GM06990 (cell line): ENCODE results near the gene MAML3.

Source experiments
- DNase-seq: peaks from one replicate; pipeline ENCODE4 v3.0.0-alpha.2; 2011; ENCODE audit not compliant: insufficient read length; ENCODE audit errors: extremely low read depth
- H3K27me3 ChIP-seq: replicated peaks from 2 replicates; pipeline ENCODE4 v1.6.0; 2011; ENCODE audit warnings: low read length; ENCODE audit not compliant: control insufficient read depth, insufficient read depth
- H3K36me3 ChIP-seq: 2 replicates; pipeline ENCODE4 v1.5.1; 2011; ENCODE audit warnings: low read length; ENCODE audit not compliant: control insufficient read depth, insufficient read depth
- H3K4me3 ChIP-seq: replicated peaks from 2 replicates; pipeline ENCODE4 v1.5.1; 2011; ENCODE audit warnings: low read depth, mild to moderate bottlenecking, control low read depth, low read length
- TF ChIP-seq, protein P1 (sequence below): IDR thresholded peaks from 2 replicates; pipeline ENCODE4 v1.5.1; 2011; ENCODE audit warnings: low read length, control low read depth, mild to moderate bottlenecking, inconsistent platforms; ENCODE audit not compliant: insufficient read depth, poor library complexity, severe bottlenecking

MAML3 gene

DNA sequence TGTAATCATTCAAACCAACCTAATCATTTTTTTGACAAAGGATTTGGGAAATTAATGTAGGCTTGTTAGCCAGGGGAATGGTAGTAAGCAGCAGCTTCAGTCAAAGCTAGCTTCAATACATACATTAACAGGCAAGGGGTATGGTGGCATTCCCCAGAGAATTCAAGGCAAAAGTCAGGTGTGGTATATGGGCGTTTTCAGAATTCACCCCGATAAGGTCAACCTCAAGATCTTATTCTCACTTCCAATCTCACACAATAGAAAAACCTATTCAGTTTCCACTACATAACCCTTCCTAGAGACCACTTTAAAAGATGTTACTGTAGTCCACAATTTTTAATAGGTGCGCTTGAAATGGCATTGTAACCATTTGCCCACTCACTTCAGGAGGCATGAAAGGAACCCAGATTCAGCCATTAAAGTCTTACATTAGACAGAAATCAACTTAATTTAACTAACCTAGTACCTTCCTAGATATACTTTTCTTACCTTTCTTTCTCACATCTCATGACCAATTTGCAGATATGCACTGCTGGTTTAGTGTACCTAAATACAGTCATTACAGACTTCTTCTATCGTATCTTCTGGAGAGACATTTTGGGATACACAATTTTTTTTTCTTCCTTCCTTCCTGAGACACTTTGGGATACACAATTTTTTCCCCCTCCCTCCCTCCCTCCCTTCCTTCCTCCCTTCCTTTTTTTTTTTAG lies 34.9 kb downstream of the MAML3 start:
- H3K36me3 ChIP-seq: no peaks in the 10 kb centered on the region
- DNase-seq: no peak
- TF ChIP-seq, protein P1, sequence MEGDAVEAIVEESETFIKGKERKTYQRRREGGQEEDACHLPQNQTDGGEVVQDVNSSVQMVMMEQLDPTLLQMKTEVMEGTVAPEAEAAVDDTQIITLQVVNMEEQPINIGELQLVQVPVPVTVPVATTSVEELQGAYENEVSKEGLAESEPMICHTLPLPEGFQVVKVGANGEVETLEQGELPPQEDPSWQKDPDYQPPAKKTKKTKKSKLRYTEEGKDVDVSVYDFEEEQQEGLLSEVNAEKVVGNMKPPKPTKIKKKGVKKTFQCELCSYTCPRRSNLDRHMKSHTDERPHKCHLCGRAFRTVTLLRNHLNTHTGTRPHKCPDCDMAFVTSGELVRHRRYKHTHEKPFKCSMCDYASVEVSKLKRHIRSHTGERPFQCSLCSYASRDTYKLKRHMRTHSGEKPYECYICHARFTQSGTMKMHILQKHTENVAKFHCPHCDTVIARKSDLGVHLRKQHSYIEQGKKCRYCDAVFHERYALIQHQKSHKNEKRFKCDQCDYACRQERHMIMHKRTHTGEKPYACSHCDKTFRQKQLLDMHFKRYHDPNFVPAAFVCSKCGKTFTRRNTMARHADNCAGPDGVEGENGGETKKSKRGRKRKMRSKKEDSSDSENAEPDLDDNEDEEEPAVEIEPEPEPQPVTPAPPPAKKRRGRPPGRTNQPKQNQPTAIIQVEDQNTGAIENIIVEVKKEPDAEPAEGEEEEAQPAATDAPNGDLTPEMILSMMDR: no peak
- no peak overlapping the region for H3K4me3 ChIP-seq
- no peaks in the 10 kb centered on the region for H3K27me3 ChIP-seq

DNA sequence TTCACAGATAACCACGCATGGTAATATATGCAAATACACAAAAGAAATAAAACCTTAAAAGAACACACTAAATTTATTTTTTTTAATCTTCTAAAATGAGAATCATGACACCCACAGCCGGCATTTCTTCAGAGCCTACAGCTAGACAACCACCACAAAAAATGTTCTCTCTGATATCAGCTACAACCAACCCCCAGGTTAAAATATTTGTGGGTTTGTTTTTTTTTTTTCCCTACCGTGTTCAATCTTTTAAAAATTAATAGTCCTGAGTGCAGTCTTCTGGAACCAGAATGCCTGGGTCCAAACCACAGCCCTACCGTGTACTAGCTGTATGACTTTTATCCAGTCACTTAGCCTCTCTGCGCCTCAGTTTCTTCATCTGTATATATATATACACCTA lies 36.0 kb downstream of the MAML3 start:
- Histone ChIP-seq H3K4me3 (no peak overlapping the region), H3K36me3 (no peaks in the 10 kb centered on the region), H3K27me3 (0 out of 2 replicates have a peak, but pooled peaks cover 2% of the 10 kb centered on the region)
- DNase-seq: no peak
- TF ChIP-seq, protein P1: no peak

DNA sequence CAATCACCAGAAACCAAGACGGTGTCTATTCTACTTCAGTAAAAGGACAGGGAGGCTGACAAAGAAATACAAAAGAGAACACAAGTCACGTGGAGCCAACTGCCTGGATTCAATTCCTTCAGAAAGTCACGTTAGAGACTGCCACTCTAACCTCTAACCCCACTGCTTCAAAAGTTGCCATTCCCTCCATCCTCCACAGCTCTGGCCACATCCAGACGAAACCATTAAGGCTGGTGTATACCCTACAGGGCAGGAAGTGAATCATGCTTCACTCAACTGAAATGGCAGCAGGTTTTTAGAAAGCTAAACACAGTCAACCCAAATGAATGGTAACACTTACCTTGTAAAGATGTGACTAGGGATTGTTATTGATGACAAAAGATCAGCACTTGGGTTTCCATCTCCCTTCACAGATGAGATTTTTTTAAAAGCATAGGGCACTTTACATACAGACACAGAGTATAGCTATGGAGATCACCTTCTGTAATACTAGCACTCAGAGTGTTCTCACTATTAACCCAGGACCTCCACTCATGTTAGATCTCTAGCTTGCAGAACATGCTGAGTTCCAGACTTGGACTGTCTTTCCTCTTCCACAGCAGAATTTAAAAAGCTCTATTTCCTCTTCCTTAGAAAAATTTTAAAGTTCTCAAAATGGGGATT lies 37.4 kb downstream of the MAML3 start:
- H3K4me3 ChIP-seq: no peak overlapping the region
- DNase-seq: no peak
- TF ChIP-seq, protein P1: no peak
- H3K36me3 ChIP-seq: no peaks in the 10 kb centered on the region
- H3K27me3 ChIP-seq: 0 out of 2 replicates have a peak, but pooled peaks cover 2% of the 10 kb centered on the region

DNA sequence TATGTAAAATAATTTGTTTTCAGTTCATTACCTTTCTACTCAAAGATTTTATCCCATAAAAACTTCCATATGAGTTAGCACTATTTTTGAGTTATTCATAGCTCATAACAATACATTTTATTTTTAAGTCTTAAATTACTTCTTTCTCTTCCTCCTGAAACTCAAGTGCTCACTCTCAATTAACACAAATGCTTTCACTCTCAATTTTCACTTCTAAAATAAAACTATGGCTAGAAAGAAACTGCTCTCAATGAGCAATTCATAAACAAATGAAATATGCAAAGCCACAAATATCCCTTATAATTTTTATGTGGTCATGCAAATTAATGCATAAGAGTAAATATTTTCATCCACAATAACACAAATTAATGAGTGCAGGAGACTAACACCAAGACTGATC lies 38.8 kb downstream of the MAML3 start:
- no peaks in the 10 kb centered on the region for H3K36me3 ChIP-seq
- DNase-seq: no peak
- TF ChIP-seq, protein P1: no peak

DNA sequence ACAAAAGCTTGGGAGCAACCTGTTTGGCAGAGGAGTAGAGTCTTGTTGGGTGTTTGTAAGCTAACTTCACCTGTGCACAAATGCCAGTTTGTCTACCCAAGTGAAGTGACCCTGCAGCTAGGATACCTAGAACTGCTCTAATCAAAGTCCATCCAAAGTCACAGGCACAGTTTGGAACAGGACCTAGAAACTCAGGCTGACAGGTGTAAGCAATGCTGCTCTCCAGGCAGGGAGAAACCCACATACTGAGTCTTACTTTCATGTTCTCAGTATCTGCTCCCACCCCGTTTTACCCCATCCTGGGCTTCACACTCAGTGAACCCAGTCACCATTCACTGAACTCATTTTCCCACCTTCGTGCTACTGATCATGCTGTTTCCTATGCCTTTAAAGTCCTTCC lies 40.3 kb downstream of the MAML3 start:
- TF ChIP-seq, protein P1: no peak
- DNase-seq: no peak
- H3K36me3 ChIP-seq: no peaks in the 10 kb centered on the region
- 0 out of 2 replicates have a peak, but pooled peaks cover 2% of the 10 kb centered on the region for H3K27me3 ChIP-seq
- H3K4me3 ChIP-seq: no peak overlapping the region

More for the DNA sequence above, 38.8 kb downstream of the MAML3 start:
- H3K27me3 ChIP-seq: 0 out of 2 replicates have a peak, but pooled peaks cover 2% of the 10 kb centered on the region
- no peak overlapping the region for H3K4me3 ChIP-seq
